MM.1S (cell line): ENCODE data around the gene ADCY3.

Experiments
- DNase-seq: peaks from one replicate; pipeline ENCODE4 v3.0.0-alpha.2; 2015
- H2AFZ ChIP-seq: fragments of 300-600 bp; sonication (generic); 2 replicates; pipeline ENCODE4 v1.6.0; 2016; ENCODE audit warnings: antibody characterized with exemption, low read length
- H3F3A ChIP-seq: fragments of 300-600 bp; sonication (generic); 2 replicates; pipeline ENCODE4 v1.6.1; 2016; ENCODE audit warnings: mild to moderate bottlenecking, antibody characterized with exemption, low read length, moderate library complexity, mixed read lengths; ENCODE audit not compliant: insufficient read depth
- H3K27ac ChIP-seq: fragments of 300-600 bp; sonication (generic); 2 replicates; pipeline ENCODE4 v1.5.1; 2016; ENCODE audit warnings: mild to moderate bottlenecking, low read length
- H3K27me3 ChIP-seq: fragments of 300-600 bp; sonication (generic); replicated peaks from 2 replicates; pipeline ENCODE4 v1.6.0; 2016; ENCODE audit warnings: low read length; ENCODE audit not compliant: insufficient read depth
- H3K36me3 ChIP-seq: fragments of 300-600 bp; sonication (generic); replicated peaks from 2 replicates; pipeline ENCODE4 v1.6.1; 2016; ENCODE audit warnings: mild to moderate bottlenecking, low read length, mixed read lengths; ENCODE audit not compliant: insufficient read depth
- H3K4me1 ChIP-seq: fragments of 300-600 bp; sonication (generic); 2 replicates; pipeline ENCODE4 v1.6.1; 2016; ENCODE audit warnings: low read length, mixed read lengths
- H3K4me2 ChIP-seq: fragments of 300-600 bp; sonication (generic); 2 replicates; pipeline ENCODE4 v1.6.0; 2016; ENCODE audit warnings: low read depth, low read length
- H3K4me3 ChIP-seq: fragments of 300-600 bp; sonication (generic); 2 replicates; pipeline ENCODE4 v1.5.1; 2016; ENCODE audit warnings: low read length, mixed read lengths
- H3K79me2 ChIP-seq: fragments of 300-600 bp; sonication (generic); 2 replicates; pipeline ENCODE4 v1.6.1; 2016; ENCODE audit warnings: mixed run types, low read length, mixed read lengths
- H3K9ac ChIP-seq: fragments of 300-600 bp; sonication (generic); 2 replicates; pipeline ENCODE4 v1.6.1; 2016; ENCODE audit warnings: low read length, mixed read lengths
- H3K9me2 ChIP-seq: fragments of 300-600 bp; sonication (generic); replicated peaks from 2 replicates; pipeline ENCODE4 v1.6.1; 2016; ENCODE audit warnings: mild to moderate bottlenecking, low read length, mixed read lengths; ENCODE audit not compliant: insufficient read depth
- H3K9me3 ChIP-seq: fragments of 300-600 bp; sonication (generic); replicated peaks from 2 replicates; pipeline ENCODE4 v1.6.1; 2016; ENCODE audit warnings: mild to moderate bottlenecking, low read length, mixed read lengths; ENCODE audit not compliant: insufficient read depth
- H4K20me1 ChIP-seq: fragments of 300-600 bp; sonication (generic); 2 replicates; pipeline ENCODE4 v1.6.1; 2016; ENCODE audit warnings: mild to moderate bottlenecking, low read length, moderate library complexity, mixed read lengths; ENCODE audit not compliant: insufficient read depth
- CTCF ChIP-seq: fragments of 300-600 bp; sonication (generic); IDR thresholded peaks from 2 replicates; pipeline ENCODE4 v1.5.1; 2016; ENCODE audit warnings: antibody characterized with exemption, low read length, mixed read lengths
- EZH2 ChIP-seq: fragments of 300-600 bp; sonication (generic); optimal IDR thresholded peaks from 2 replicates; pipeline ENCODE3; 2017; ENCODE audit warnings: low read depth, mild to moderate bottlenecking, antibody characterized with exemption, low read length, mixed read lengths
- EZH2phosphoT487 ChIP-seq: fragments of 300-600 bp; sonication (generic); IDR thresholded peaks from 2 replicates; pipeline ENCODE4 v1.6.1; 2018; ENCODE audit warnings: antibody characterized with exemption, low read length

ADCY3 gene

DNA sequence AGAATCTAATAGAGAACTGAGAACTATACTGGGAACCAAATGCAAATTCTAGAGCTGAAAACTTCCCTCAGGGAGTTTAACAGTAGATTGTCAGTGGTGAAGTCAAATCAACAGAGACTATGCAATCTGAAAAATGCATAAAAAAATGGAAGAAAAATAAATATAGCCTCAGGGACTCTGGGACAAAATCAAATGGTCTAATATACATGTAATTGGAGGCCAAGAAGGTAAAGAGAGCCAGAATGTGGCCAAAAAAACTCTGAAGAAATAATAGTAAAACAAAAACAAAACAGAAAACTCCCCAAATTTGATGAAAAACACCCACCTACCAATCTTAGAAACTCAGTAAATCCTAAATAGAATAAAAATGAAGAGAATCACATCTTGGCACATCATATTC lies 35.2 kb upstream of the ADCY3 start:
- Histone ChIP-seq H4K20me1 (no peaks in the 10 kb centered on the region), H3K4me1 (no peaks in the 10 kb centered on the region), H3K9me2 (no peaks in the 10 kb centered on the region), H3K27ac (no peak overlapping the region), H3K27me3 (no peaks in the 10 kb centered on the region), H3K9me3 (no peaks in the 10 kb centered on the region), H3K79me2 (no peaks in the 10 kb centered on the region), H2AFZ (no peak overlapping the region), H3K9ac (no peak overlapping the region), H3K4me2 (no peak overlapping the region), H3K36me3 (peaks cover 10% of the 10 kb centered on the region; the same call in 1 of the 2 replicates), H3F3A (no peaks in the 10 kb centered on the region), H3K4me3 (no peak overlapping the region)
- no peak for DNase-seq
- TF ChIP-seq EZH2 (no peak), EZH2phosphoT487 (no peak)

DNA sequence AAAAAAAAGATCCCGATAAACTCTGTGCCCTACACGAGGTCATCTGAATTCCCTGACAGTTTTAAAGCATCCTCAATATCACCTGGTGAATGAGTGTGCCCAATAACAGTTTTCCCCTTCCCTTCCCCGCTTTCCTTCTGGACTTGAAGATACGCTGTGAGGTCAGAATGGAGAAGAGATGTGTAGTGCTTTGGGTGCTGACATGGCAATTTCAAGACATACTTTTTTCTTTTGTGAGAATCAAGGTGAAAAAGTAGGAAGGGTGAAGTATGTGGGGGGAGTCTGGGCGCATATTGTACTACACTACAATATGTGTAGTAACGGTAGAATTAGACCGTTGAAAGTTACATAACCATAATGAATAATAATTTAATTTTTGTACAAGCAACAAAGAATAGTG lies 30.1 kb upstream of the ADCY3 start:
- H3K4me1 ChIP-seq: no peaks in the 10 kb centered on the region
- no peaks in the 10 kb centered on the region for H3F3A ChIP-seq
- no peak overlapping the region for H3K27ac ChIP-seq
- H4K20me1 ChIP-seq: no peaks in the 10 kb centered on the region
- no peaks in the 10 kb centered on the region for H3K79me2 ChIP-seq
- no peak overlapping the region for H3K9ac ChIP-seq
- no peak for DNase-seq
- no peaks in the 10 kb centered on the region for H3K9me2 ChIP-seq
- no peaks in the 10 kb centered on the region for H3K9me3 ChIP-seq
- no peak overlapping the region for H3K4me3 ChIP-seq
- H3K36me3 ChIP-seq: 0 out of 2 replicates have a peak, but pooled peaks cover 1% of the 10 kb centered on the region
- H3K27me3 ChIP-seq: no peaks in the 10 kb centered on the region
- no peak overlapping the region for H2AFZ ChIP-seq
- TF ChIP-seq EZH2phosphoT487: no peak
- TF ChIP-seq EZH2: no peak
- no peak for TF ChIP-seq CTCF
- no peak overlapping the region for H3K4me2 ChIP-seq

GRCh38 chr2:24948506-24948905 lies 28.5 kb upstream of the ADCY3 start:
- Histone ChIP-seq H3K9me3 (no peaks in the 10 kb centered on the region), H3K79me2 (no peaks in the 10 kb centered on the region), H3K27ac (no peak overlapping the region), H3K4me3 (no peak overlapping the region), H3K9ac (no peak overlapping the region), H3K4me1 (no peaks in the 10 kb centered on the region), H4K20me1 (no peaks in the 10 kb centered on the region), H3K27me3 (no peaks in the 10 kb centered on the region), H3K9me2 (no peaks in the 10 kb centered on the region), H2AFZ (no peak overlapping the region), H3K36me3 (no peaks in the 10 kb centered on the region), H3K4me2 (no peak overlapping the region), H3F3A (no peaks in the 10 kb centered on the region)
- no peak for TF ChIP-seq EZH2phosphoT487
- TF ChIP-seq CTCF: no peak
- TF ChIP-seq EZH2: no peak
- DNase-seq: no peak

DNA sequence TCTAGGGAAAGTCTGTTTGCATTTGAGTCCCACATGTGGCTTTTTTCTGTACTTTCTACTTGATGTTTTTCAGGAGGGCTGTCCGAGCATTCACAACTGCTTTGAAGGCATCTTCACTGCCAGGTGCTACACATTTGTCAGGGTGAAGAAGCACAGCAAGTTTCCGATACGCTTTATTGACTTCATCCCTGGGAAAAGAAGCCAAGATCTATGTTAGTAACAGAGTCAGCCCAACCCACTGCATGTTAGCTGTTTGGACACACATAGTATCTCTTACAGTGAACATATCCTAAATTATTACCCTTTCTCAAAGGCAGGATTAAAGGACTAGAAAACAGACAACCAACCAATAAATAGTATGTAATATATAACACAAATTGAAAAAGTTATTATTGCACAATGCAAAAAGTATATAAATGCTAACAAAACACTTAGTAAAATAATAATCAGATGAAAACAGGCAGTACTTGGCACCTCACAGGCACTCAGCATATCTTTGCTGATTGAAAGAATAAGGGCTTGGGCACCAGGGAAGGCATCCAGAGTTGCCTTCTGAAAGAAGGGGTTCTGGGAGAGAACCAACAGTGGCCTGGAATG lies 27.6 kb upstream of the ADCY3 start:
- H3F3A ChIP-seq: no peaks in the 10 kb centered on the region
- no peak overlapping the region for H3K4me2 ChIP-seq
- H3K4me1 ChIP-seq: no peaks in the 10 kb centered on the region
- H3K27me3 ChIP-seq: no peaks in the 10 kb centered on the region
- no peaks in the 10 kb centered on the region for H3K9me2 ChIP-seq
- no peaks in the 10 kb centered on the region for H3K36me3 ChIP-seq
- H3K79me2 ChIP-seq: no peaks in the 10 kb centered on the region
- H3K9me3 ChIP-seq: no peaks in the 10 kb centered on the region
- no peak overlapping the region for H3K4me3 ChIP-seq
- no peak overlapping the region for H3K9ac ChIP-seq
- no peak overlapping the region for H3K27ac ChIP-seq
- no peak for DNase-seq
- TF ChIP-seq CTCF (no peak), EZH2 (no peak), EZH2phosphoT487 (no peak)
- no peaks in the 10 kb centered on the region for H4K20me1 ChIP-seq
- H2AFZ ChIP-seq: no peak overlapping the region
